ENCODE results near the gene DSTN.

DSTN gene

GRCh38 chr20:17638835-17639407, 69.0 kb downstream of the DSTN start:
- DNase-seq: no peak

- DNase-seq: no peak
Measured at GRCh38 chr20:17640146-17640874, 70.4 kb downstream of the DSTN start.

- DNase-seq: no peak
Measured at GRCh38 chr20:17640875-17641378, 71.1 kb downstream of the DSTN start.

- no peak for DNase-seq
Measured at GRCh38 chr20:17641520-17641964, 71.7 kb downstream of the DSTN start.

- DNase-seq: no peak
Measured at GRCh38 chr20:17641993-17642392, 72.1 kb downstream of the DSTN start.

- no peak for DNase-seq
Measured at GRCh38 chr20:17642404-17643269, 72.8 kb downstream of the DSTN start.

- no peak for DNase-seq
Measured at GRCh38 chr20:17643531-17644188, 73.8 kb downstream of the DSTN start.

- DNase-seq: no peak
Measured at GRCh38 chr20:17644451-17644850, 74.6 kb downstream of the DSTN start.

GRCh38 chr20:17645010-17645409, 75.1 kb downstream of the DSTN start:
- no peak for DNase-seq

GRCh38 chr20:17645546-17646208, 75.8 kb downstream of the DSTN start:
- no peak for DNase-seq

- no peak for DNase-seq
Measured at GRCh38 chr20:17646209-17646960, 76.5 kb downstream of the DSTN start.

- no peak for DNase-seq
Measured at GRCh38 chr20:17646961-17647301, 77.1 kb downstream of the DSTN start.

GRCh38 chr20:17647391-17648314, 77.8 kb downstream of the DSTN start:
- DNase-seq: no peak

GRCh38 chr20:17648315-17648646, 78.4 kb downstream of the DSTN start:
- DNase-seq: no peak

GRCh38 chr20:17648791-17649730, 79.2 kb downstream of the DSTN start:
- no peak for DNase-seq

- no peak for DNase-seq
Measured at GRCh38 chr20:17650301-17651128, 80.6 kb downstream of the DSTN start.

GRCh38 chr20:17651129-17651759, 81.4 kb downstream of the DSTN start:
- DNase-seq: no peak
